HepG2 (cell line): ENCODE measurements around the gene NUDT13. TPM values are rescaled to one million over a fixed set of nuclear protein-coding genes. Genes with fewer than 3 reads are reported as not detected.

Experiments
- ATRX ChIP-seq: sonication (generic); formaldehyde crosslinking; IDR thresholded peaks from 2 replicates; pipeline ENCODE4 v1.4.0; 2020; ENCODE audit warnings: missing genetic modification reagents, borderline replicate concordance
- MXD4 ChIP-seq: IDR thresholded peaks from 2 replicates; pipeline ENCODE4 v1.6.1; 2016; ENCODE audit warnings: mild to moderate bottlenecking, missing biosample characterization, missing genetic modification reagents
- MZF1 ChIP-seq: sonication (generic); formaldehyde crosslinking; IDR thresholded peaks from 2 replicates; pipeline ENCODE4 v1.8.1; 2023; ENCODE audit warnings: mild to moderate bottlenecking, missing genetic modification reagents, borderline replicate concordance
- SMC3 ChIP-seq: IDR thresholded peaks from 2 replicates; pipeline ENCODE4 v1.6.1; 2011; ENCODE audit warnings: low read length, improper control_type of control experiment
- STAG1 ChIP-seq: sonication (generic); formaldehyde crosslinking; IDR thresholded peaks from 2 replicates; pipeline ENCODE4 v1.4.0; 2020; ENCODE audit warnings: missing genetic modification reagents
- ZNF296 ChIP-seq: sonication (generic); formaldehyde crosslinking; conservative IDR thresholded peaks from 2 replicates; pipeline ENCODE4 v1.5.0; 2020; ENCODE audit warnings: mild to moderate bottlenecking, missing genetic modification reagents
- polyA plus RNA-seq, 8 experiments: library from polyadenylated mRNA; depleted of rRNA in 3 of 8; stranded (reverse) in 7 of 8; unstranded in 1 of 8; fragments of >200 nt; fragmentation: Illumina TruSeq in 4 of 8; extraction: Trizol in 4 of 8; gene quantifications; 2 replicates each; pipeline versions ENCODE4 v1.2.1 to v1.2.3, GENCODE V29; 2011 to 2016; ENCODE audit warnings: low read depth in 4 of 8, missing spikeins in 1 of 8, mixed read lengths in 1 of 8; ENCODE audit not compliant: insufficient read depth in 1 of 8
- total RNA-seq, 5 experiments: library from RNA; depleted of rRNA; stranded (reverse); fragments of >200 nt; fragmentation: Illumina TruSeq; extraction: Trizol; gene quantifications; 2 replicates each; pipeline ENCODE4 v1.2.3, GENCODE V29; 2016; ENCODE audit warnings: low read depth in 1 of 5
- TF ChIP-seq, protein P1 (sequence below): sonication (generic); formaldehyde crosslinking; IDR thresholded peaks from 2 replicates; pipeline ENCODE4 v1.4.0; 2020; ENCODE audit warnings: missing genetic modification reagents
- TF ChIP-seq, protein P2 (sequence below): IDR thresholded peaks from 2 replicates; pipeline ENCODE4 v1.6.1; 2018; ENCODE audit warnings: missing genetic modification reagents
- TF ChIP-seq, protein P3 (sequence below): sonication (generic); formaldehyde crosslinking; IDR thresholded peaks from 2 replicates; pipeline ENCODE4 v1.4.0; 2020; ENCODE audit warnings: missing genetic modification reagents, borderline replicate concordance
- TF ChIP-seq, protein P4 (sequence below): sonication (generic); formaldehyde crosslinking; IDR thresholded peaks from 2 replicates; pipeline ENCODE4 v1.4.0; 2020; ENCODE audit warnings: missing genetic modification reagents

Gene NUDT13
- total and polyA plus RNA-seq, 2 of the 13 experiments (the other 11 are each of a cell fraction or from before 2014, with no cell fraction given) = 4.2 to 6.5 TPM

DNA sequence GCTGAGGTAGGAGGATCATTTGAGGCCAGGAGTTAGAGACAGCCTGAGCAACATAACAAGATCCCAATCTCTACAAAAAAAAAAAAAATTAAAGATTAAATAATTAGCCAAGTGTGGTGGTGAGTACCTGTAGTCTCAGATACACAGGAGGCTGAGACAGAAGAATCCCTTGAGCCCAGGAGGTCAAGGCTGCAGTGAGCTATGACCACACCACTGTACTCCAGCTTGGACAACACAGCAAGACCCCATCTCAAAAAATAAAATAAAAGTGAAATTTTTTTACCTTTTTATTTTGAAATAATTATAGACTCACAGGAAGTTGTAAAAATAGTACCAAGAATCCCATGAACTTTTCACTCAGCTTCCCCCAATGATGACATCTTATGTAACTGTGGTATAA, 62.6 kb downstream of the NUDT13 start (continued):
- TF ChIP-seq, protein P1, sequence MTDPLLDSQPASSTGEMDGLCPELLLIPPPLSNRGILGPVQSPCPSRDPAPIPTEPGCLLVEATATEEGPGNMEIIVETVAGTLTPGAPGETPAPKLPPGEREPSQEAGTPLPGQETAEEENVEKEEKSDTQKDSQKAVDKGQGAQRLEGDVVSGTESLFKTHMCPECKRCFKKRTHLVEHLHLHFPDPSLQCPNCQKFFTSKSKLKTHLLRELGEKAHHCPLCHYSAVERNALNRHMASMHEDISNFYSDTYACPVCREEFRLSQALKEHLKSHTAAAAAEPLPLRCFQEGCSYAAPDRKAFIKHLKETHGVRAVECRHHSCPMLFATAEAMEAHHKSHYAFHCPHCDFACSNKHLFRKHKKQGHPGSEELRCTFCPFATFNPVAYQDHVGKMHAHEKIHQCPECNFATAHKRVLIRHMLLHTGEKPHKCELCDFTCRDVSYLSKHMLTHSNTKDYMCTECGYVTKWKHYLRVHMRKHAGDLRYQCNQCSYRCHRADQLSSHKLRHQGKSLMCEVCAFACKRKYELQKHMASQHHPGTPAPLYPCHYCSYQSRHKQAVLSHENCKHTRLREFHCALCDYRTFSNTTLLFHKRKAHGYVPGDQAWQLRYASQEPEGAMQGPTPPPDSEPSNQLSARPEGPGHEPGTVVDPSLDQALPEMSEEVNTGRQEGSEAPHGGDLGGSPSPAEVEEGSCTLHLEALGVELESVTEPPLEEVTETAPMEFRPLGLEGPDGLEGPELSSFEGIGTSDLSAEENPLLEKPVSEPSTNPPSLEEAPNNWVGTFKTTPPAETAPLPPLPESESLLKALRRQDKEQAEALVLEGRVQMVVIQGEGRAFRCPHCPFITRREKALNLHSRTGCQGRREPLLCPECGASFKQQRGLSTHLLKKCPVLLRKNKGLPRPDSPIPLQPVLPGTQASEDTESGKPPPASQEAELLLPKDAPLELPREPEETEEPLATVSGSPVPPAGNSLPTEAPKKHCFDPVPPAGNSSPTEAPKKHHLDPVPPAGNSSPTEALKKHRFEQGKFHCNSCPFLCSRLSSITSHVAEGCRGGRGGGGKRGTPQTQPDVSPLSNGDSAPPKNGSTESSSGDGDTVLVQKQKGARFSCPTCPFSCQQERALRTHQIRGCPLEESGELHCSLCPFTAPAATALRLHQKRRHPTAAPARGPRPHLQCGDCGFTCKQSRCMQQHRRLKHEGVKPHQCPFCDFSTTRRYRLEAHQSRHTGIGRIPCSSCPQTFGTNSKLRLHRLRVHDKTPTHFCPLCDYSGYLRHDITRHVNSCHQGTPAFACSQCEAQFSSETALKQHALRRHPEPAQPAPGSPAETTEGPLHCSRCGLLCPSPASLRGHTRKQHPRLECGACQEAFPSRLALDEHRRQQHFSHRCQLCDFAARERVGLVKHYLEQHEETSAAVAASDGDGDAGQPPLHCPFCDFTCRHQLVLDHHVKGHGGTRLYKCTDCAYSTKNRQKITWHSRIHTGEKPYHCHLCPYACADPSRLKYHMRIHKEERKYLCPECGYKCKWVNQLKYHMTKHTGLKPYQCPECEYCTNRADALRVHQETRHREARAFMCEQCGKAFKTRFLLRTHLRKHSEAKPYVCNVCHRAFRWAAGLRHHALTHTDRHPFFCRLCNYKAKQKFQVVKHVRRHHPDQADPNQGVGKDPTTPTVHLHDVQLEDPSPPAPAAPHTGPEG (CRISPR knock-in tag) = no peak
- TF ChIP-seq, protein P2, sequence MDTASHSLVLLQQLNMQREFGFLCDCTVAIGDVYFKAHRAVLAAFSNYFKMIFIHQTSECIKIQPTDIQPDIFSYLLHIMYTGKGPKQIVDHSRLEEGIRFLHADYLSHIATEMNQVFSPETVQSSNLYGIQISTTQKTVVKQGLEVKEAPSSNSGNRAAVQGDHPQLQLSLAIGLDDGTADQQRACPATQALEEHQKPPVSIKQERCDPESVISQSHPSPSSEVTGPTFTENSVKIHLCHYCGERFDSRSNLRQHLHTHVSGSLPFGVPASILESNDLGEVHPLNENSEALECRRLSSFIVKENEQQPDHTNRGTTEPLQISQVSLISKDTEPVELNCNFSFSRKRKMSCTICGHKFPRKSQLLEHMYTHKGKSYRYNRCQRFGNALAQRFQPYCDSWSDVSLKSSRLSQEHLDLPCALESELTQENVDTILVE = no peak
- TF ChIP-seq, protein P3, sequence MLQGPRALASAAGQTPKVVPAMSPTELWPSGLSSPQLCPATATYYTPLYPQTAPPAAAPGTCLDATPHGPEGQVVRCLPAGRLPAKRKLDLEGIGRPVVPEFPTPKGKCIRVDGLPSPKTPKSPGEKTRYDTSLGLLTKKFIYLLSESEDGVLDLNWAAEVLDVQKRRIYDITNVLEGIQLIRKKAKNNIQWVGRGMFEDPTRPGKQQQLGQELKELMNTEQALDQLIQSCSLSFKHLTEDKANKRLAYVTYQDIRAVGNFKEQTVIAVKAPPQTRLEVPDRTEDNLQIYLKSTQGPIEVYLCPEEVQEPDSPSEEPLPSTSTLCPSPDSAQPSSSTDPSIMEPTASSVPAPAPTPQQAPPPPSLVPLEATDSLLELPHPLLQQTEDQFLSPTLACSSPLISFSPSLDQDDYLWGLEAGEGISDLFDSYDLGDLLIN = no peak
- no peak for TF ChIP-seq MXD4
- TF ChIP-seq ZNF296 (CRISPR knock-in tag) = no peak
- TF ChIP-seq MZF1 (CRISPR knock-in tag) = no peak
- no peak for TF ChIP-seq ATRX (CRISPR knock-in tag)
- TF ChIP-seq, protein P4, sequence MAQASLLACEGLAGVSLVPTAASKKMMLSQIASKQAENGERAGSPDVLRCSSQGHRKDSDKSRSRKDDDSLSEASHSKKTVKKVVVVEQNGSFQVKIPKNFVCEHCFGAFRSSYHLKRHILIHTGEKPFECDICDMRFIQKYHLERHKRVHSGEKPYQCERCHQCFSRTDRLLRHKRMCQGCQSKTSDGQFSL (CRISPR knock-in tag) = no peak
- TF ChIP-seq STAG1 (CRISPR knock-in tag) = no peak
- TF ChIP-seq SMC3 = no peak
